Natural killer cell treated with Interleukin-12 subunit alpha and Interleukin-12 subunit beta and Interleukin-15 and Interleukin-18, amount 100 ng/mL, for 72 hours (primary cell): Measurements from ENCODE around the gene LRMDA. TPM values are rescaled to one million over a fixed set of nuclear protein-coding genes. Genes with fewer than 3 reads are reported as not detected.

Source experiments
- ATAC-seq, 2 donors: fragments of 150-1000 bp; cut with Tn5 transposase in 1 of 2; sonication (Bioruptor Pico), chemical (Tn5 transposase) in 1 of 2; 2 replicates each; pipeline ENCODE4 v1.10.0; 2021
- DNase-seq: peaks from one replicate; pipeline ENCODE4 v3.0.0; 2022; ENCODE audit warnings: low spot score
- H3K27ac Mint-ChIP-seq, 2 donors: 1 replicate in 1 of 2; 2 replicates in 1 of 2; pipeline ENCODE4 v1.8.0; 2022; ENCODE audit warnings: mixed read lengths in 2 of 2, mild to moderate bottlenecking in 1 of 2, moderate library complexity in 1 of 2
- H3K27me3 Mint-ChIP-seq, 2 donors: 1 replicate in 1 of 2; 2 replicates in 1 of 2; pipeline ENCODE4 v1.8.0; 2022; ENCODE audit warnings: mixed read lengths in 2 of 2
- H3K36me3 Mint-ChIP-seq: one replicate; pipeline ENCODE4 v1.8.0; 2022; ENCODE audit warnings: mixed read lengths
- H3K4me1 Mint-ChIP-seq, 2 donors: 1 replicate in 1 of 2; 2 replicates in 1 of 2; pipeline ENCODE4 v1.8.0; 2022; ENCODE audit warnings: low read depth in 2 of 2, mixed read lengths in 2 of 2, mild to moderate bottlenecking in 1 of 2
- H3K4me3 Mint-ChIP-seq: one replicate; pipeline ENCODE4 v1.8.0; 2022; ENCODE audit warnings: mixed read lengths
- H3K9me3 Mint-ChIP-seq: 2 replicates; pipeline ENCODE4 v1.8.0; 2022; ENCODE audit warnings: mixed read lengths
- total RNA-seq, 2 donors: library from RNA; stranded (reverse); gene quantifications; one replicate each; pipeline ENCODE4 v1.2.3, GENCODE V29; 2022

Gene LRMDA
- total RNA-seq, 2 donors from 2014 or later = 0.92 to 1.8 TPM

GRCh38 chr10:76178532-76179292, 747.3 kb downstream of the LRMDA start:
- H3K4me1 Mint-ChIP-seq = no peaks in the 10 kb centered on the region
- no peak overlapping the region for H3K27ac Mint-ChIP-seq
- DNase-seq (no peak), ATAC-seq (no peak)
- H3K9me3 Mint-ChIP-seq = no peaks in the 10 kb centered on the region
- H3K4me3 Mint-ChIP-seq = no peak overlapping the region
- no peaks in the 10 kb centered on the region for H3K27me3 Mint-ChIP-seq
- no peaks in the 10 kb centered on the region for H3K36me3 Mint-ChIP-seq

GRCh38 chr10:76179806-76180205, 748.4 kb downstream of the LRMDA start:
- DNase-seq (no peak), ATAC-seq (no peak)
- no peaks in the 10 kb centered on the region for H3K9me3 Mint-ChIP-seq
- no peaks in the 10 kb centered on the region for H3K36me3 Mint-ChIP-seq
- H3K4me3 Mint-ChIP-seq = no peak overlapping the region
- no peaks in the 10 kb centered on the region for H3K27me3 Mint-ChIP-seq
- H3K27ac Mint-ChIP-seq = no peak overlapping the region
- no peaks in the 10 kb centered on the region for H3K4me1 Mint-ChIP-seq

GRCh38 chr10:76184647-76185046, 753.2 kb downstream of the LRMDA start:
- DNase-seq = no peak
- no peak for ATAC-seq
- Mint-ChIP-seq H3K9me3 (no peaks in the 10 kb centered on the region), H3K4me1 (no peaks in the 10 kb centered on the region), H3K36me3 (no peaks in the 10 kb centered on the region), H3K4me3 (no peak overlapping the region), H3K27ac (no peak overlapping the region), H3K27me3 (no peaks in the 10 kb centered on the region)

GRCh38 chr10:76185471-76186301, 754.3 kb downstream of the LRMDA start:
- H3K9me3 Mint-ChIP-seq = no peaks in the 10 kb centered on the region
- H3K4me1 Mint-ChIP-seq = no peaks in the 10 kb centered on the region
- no peaks in the 10 kb centered on the region for H3K27me3 Mint-ChIP-seq
- no peaks in the 10 kb centered on the region for H3K36me3 Mint-ChIP-seq
- no peak overlapping the region for H3K4me3 Mint-ChIP-seq
- no peak overlapping the region for H3K27ac Mint-ChIP-seq
- ATAC-seq = no peak
- no peak for DNase-seq

GRCh38 chr10:76188216-76188615, 756.8 kb downstream of the LRMDA start:
- Mint-ChIP-seq H3K9me3 (no peaks in the 10 kb centered on the region), H3K27me3 (no peaks in the 10 kb centered on the region), H3K27ac (no peak overlapping the region), H3K4me3 (no peak overlapping the region), H3K4me1 (no peaks in the 10 kb centered on the region), H3K36me3 (no peaks in the 10 kb centered on the region)
- ATAC-seq (no peak), DNase-seq (no peak)

- H3K4me3 Mint-ChIP-seq = no peak overlapping the region
- DNase-seq = no peak
- no peak for ATAC-seq
- H3K9me3 Mint-ChIP-seq = no peaks in the 10 kb centered on the region
- no peaks in the 10 kb centered on the region for H3K27me3 Mint-ChIP-seq
- no peaks in the 10 kb centered on the region for H3K4me1 Mint-ChIP-seq
- no peak overlapping the region for H3K27ac Mint-ChIP-seq
- no peaks in the 10 kb centered on the region for H3K36me3 Mint-ChIP-seq
Observed at GRCh38 chr10:76190634-76191270, 759.3 kb downstream of the LRMDA start.

GRCh38 chr10:76191336-76191735, 759.9 kb downstream of the LRMDA start:
- Mint-ChIP-seq H3K4me3 (no peak overlapping the region), H3K27me3 (no peaks in the 10 kb centered on the region), H3K4me1 (no peaks in the 10 kb centered on the region), H3K9me3 (no peaks in the 10 kb centered on the region), H3K27ac (no peak overlapping the region), H3K36me3 (no peaks in the 10 kb centered on the region)
- DNase-seq (no peak), ATAC-seq (no peak)

GRCh38 chr10:76192151-76192550, 760.7 kb downstream of the LRMDA start:
- no peak for DNase-seq
- Mint-ChIP-seq H3K4me3 (no peak overlapping the region), H3K4me1 (no peaks in the 10 kb centered on the region), H3K9me3 (no peaks in the 10 kb centered on the region), H3K27ac (no peak overlapping the region), H3K27me3 (no peaks in the 10 kb centered on the region), H3K36me3 (no peaks in the 10 kb centered on the region)
- no peak for ATAC-seq

GRCh38 chr10:76192694-76193320, 761.4 kb downstream of the LRMDA start:
- Mint-ChIP-seq H3K36me3 (no peaks in the 10 kb centered on the region), H3K27me3 (no peaks in the 10 kb centered on the region), H3K4me1 (no peaks in the 10 kb centered on the region), H3K27ac (no peak overlapping the region), H3K9me3 (no peaks in the 10 kb centered on the region), H3K4me3 (no peak overlapping the region)
- DNase-seq (no peak), ATAC-seq (no peak)

- no peak for ATAC-seq
- Mint-ChIP-seq H3K4me3 (no peak overlapping the region), H3K9me3 (no peaks in the 10 kb centered on the region), H3K27me3 (no peaks in the 10 kb centered on the region), H3K27ac (no peak overlapping the region), H3K4me1 (no peaks in the 10 kb centered on the region), H3K36me3 (no peaks in the 10 kb centered on the region)
- no peak for DNase-seq
Observed at GRCh38 chr10:76195654-76196390, 764.4 kb downstream of the LRMDA start.

GRCh38 chr10:76197293-76197692, 765.9 kb downstream of the LRMDA start:
- no peak for ATAC-seq
- no peak for DNase-seq
- no peaks in the 10 kb centered on the region for H3K9me3 Mint-ChIP-seq
- no peak overlapping the region for H3K4me3 Mint-ChIP-seq
- H3K36me3 Mint-ChIP-seq = no peaks in the 10 kb centered on the region
- no peaks in the 10 kb centered on the region for H3K27me3 Mint-ChIP-seq
- H3K27ac Mint-ChIP-seq = no peak overlapping the region
- no peaks in the 10 kb centered on the region for H3K4me1 Mint-ChIP-seq

- no peak overlapping the region for H3K27ac Mint-ChIP-seq
- no peak for DNase-seq
- H3K4me1 Mint-ChIP-seq = no peaks in the 10 kb centered on the region
- H3K27me3 Mint-ChIP-seq = no peaks in the 10 kb centered on the region
- H3K4me3 Mint-ChIP-seq = no peak overlapping the region
- peak in 1 of 2 donors; percentile 32 for ATAC-seq
- H3K9me3 Mint-ChIP-seq = no peaks in the 10 kb centered on the region
- H3K36me3 Mint-ChIP-seq = no peaks in the 10 kb centered on the region
Observed at GRCh38 chr10:76198287-76199035, 767.0 kb downstream of the LRMDA start.

GRCh38 chr10:76201962-76202361, 770.5 kb downstream of the LRMDA start:
- ATAC-seq (no peak), DNase-seq (no peak)
- Mint-ChIP-seq H3K4me1 (no peaks in the 10 kb centered on the region), H3K36me3 (no peaks in the 10 kb centered on the region), H3K27ac (no peak overlapping the region), H3K9me3 (peaks cover 3% of the 10 kb centered on the region), H3K27me3 (no peaks in the 10 kb centered on the region), H3K4me3 (no peak overlapping the region)
